Tibial artery (tissue), 4 donors: ENCODE data around the gene CATSPER1.

Experiments
- DNase-seq, 2 donors: peaks; one replicate each; pipeline ENCODE4 v3.0.0-alpha.2; 2019
- H3K27ac ChIP-seq, 2 donors: fragments of 200-600 bp; sonication (generic) in 1 of 2; 1 replicate in 1 of 2; 2 replicates in 1 of 2; pipeline ENCODE4 v1.5.1; 2018 to 2019; ENCODE audit warnings: mild to moderate bottlenecking in 1 of 2
- H3K27me3 ChIP-seq, 2 donors: fragments of 200-600 bp; sonication (generic) in 1 of 2; one replicate each; pipeline versions ENCODE4 v1.5.1 to v1.6.0; 2016 to 2019
- H3K36me3 ChIP-seq, 3 donors: fragments of 200-600 bp; sonication (generic) in 2 of 3; one replicate each; pipeline ENCODE4 v1.5.1; 2016 to 2019; ENCODE audit warnings: mild to moderate bottlenecking in 2 of 3
- H3K4me1 ChIP-seq, 4 donors: fragments of 200-600 bp; sonication (generic) in 2 of 4; 1 replicate in 3 of 4; 2 replicates in 1 of 4; pipeline ENCODE4 v1.5.1; 2016 to 2019
- H3K4me3 ChIP-seq, 2 donors: fragments of 200-600 bp; sonication (generic) in 1 of 2; 1 replicate in 1 of 2; 2 replicates in 1 of 2; pipeline ENCODE4 v1.5.1; 2018 to 2019; ENCODE audit warnings: mild to moderate bottlenecking in 2 of 2
- H3K9me3 ChIP-seq, 3 donors: fragments of 200-600 bp; sonication (generic) in 1 of 3; one replicate each; pipeline ENCODE4 v1.5.1; 2016 to 2019
- CTCF ChIP-seq, 2 experiments: fragments of 200-600 bp in 1 of 2; fragments of 450-650 bp in 1 of 2; IDR thresholded peaks; one replicate each; pipeline ENCODE4 v1.5.1; 2017 to 2019; ENCODE audit warnings: antibody characterized with exemption in 2 of 2, mild to moderate bottlenecking in 1 of 2, moderate library complexity in 1 of 2
- intact Hi-C: fragments of 100-400 bp; cut with DNase I; formaldehyde crosslinking; loops from one replicate; pipeline ENCODE4 v1.15.0; 2023; ENCODE audit warnings: low total_unique reads

CATSPER1 gene

GRCh38 chr11:65981972-65982823, 44.1 kb downstream of the CATSPER1 start:
- DNase-seq, result no peak
- H3K9me3 ChIP-seq, result no peaks in the 10 kb centered on the region
- H3K4me3 ChIP-seq, result no peak overlapping the region
- H3K36me3 ChIP-seq, result peaks cover 18 to 40% (median 23%) of the 10 kb centered on the region in 3 donors
- peaks cover 0 to 17% (median 0%) of the 10 kb centered on the region in 4 donors for H3K4me1 ChIP-seq
- H3K27ac ChIP-seq, result no peak overlapping the region
- TF ChIP-seq CTCF (IDR thresholded peaks at IDR 0.05), result no peak
- intact Hi-C loops, result loop anchor here (10.0 kb wide), 1 partner anchor 277 kb away; no protein-coding TSS in a partner anchor
- H3K27me3 ChIP-seq, result no peaks in the 10 kb centered on the region

GRCh38 chr11:65981101-65981740, 45.1 kb downstream of the CATSPER1 start:
- H3K4me1 ChIP-seq, result peaks cover 0 to 17% (median 0%) of the 10 kb centered on the region in 4 donors
- no peaks in the 10 kb centered on the region for H3K9me3 ChIP-seq
- intact Hi-C loops, result loop anchor here (10.0 kb wide), 1 partner anchor 276 kb away; no protein-coding TSS in a partner anchor
- H3K4me3 ChIP-seq, result no peak overlapping the region
- no peak for TF ChIP-seq CTCF (IDR thresholded peaks at IDR 0.05)
- no peak overlapping the region for H3K27ac ChIP-seq
- H3K27me3 ChIP-seq, result no peaks in the 10 kb centered on the region
- H3K36me3 ChIP-seq, result peaks cover 27 to 49% (median 32%) of the 10 kb centered on the region in 3 donors
- DNase-seq, result no peak

GRCh38 chr11:65979261-65979759, 47.0 kb downstream of the CATSPER1 start:
- TF ChIP-seq CTCF (IDR thresholded peaks at IDR 0.05), result no peak
- no peak overlapping the region for H3K27ac ChIP-seq
- H3K4me1 ChIP-seq, result peaks cover 0 to 1% (median 0%) of the 10 kb centered on the region in 4 donors
- no peaks in the 10 kb centered on the region for H3K27me3 ChIP-seq
- intact Hi-C loops, result no loop called here
- H3K9me3 ChIP-seq, result no peaks in the 10 kb centered on the region
- DNase-seq, result no peak
- H3K4me3 ChIP-seq, result no peak overlapping the region
- peaks cover 29 to 67% (median 39%) of the 10 kb centered on the region in 3 donors for H3K36me3 ChIP-seq

GRCh38 chr11:65978391-65979238, 47.7 kb downstream of the CATSPER1 start:
- intact Hi-C loops, result no loop called here
- Histone ChIP-seq H3K36me3 (peaks cover 29 to 65% (median 42%) of the 10 kb centered on the region in 3 donors), H3K9me3 (no peaks in the 10 kb centered on the region), H3K27ac (no peak overlapping the region), H3K27me3 (no peaks in the 10 kb centered on the region), H3K4me1 (no peaks in the 10 kb centered on the region), H3K4me3 (no peak overlapping the region)
- TF ChIP-seq CTCF (IDR thresholded peaks at IDR 0.05), result no peak
- no peak for DNase-seq
